ENCODE results near the gene XAF1.
"Not testable (repeated sequence)": the region's sequence is repeated elsewhere in the genome, so short reads cannot be mapped to it uniquely, and the experiment has no call there.

Gene XAF1

DNA sequence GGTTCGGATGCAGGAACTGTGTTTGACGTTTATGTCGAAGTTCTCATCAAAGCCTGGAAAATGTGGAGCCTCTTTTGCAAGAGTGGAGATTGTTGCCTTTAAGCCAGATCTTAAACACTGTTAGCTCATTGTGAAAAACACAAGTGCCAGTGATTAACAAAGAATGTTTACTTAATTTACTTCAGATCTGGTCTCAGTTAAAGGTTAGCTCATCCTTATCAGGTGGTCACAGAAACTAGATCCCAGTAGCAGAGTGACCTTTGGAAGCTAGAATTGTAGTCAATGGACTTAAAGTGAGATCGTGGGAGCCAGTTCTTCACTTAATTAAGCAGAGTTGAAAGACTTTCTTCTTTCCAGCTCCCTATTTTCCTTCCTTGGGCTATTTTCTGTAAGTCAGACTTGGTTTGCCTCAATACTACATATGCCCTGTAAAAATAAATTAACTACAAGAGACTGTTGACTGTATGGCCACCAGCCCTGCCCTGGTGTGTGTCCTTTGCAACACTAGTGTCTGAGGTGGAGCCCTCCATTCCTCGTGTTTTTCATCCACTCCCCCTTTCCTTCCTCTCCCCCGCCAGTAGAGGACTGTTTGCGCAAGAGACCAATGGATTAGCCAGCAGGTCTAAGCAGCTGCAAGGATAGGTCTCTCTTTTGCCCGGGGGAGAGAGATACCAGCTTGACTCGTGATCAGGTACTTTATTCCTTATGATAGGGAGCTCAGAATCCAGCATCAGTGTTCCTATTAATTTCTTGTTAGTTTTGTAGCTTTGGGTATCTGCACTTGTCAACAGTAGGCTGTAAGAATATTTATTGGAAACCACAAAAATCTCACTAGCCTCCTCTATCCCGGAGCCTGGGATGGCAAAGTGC is 40.4 kb downstream of the XAF1 start:
- no peak for TF ChIP-seq POU2F2 (IDR thresholded peaks at IDR 0.05; ENCODE audit: low read depth, low read length)
- no peak for TF ChIP-seq PAX5 (IDR thresholded peaks at IDR 0.05; ENCODE audit: insufficient read depth, low read length, severe bottlenecking)
- no peak for TF ChIP-seq TAF1 (IDR thresholded peaks at IDR 0.05; ENCODE audit: low read depth, low read length)
- no peak for TF ChIP-seq SPI1 (IDR thresholded peaks at IDR 0.05; ENCODE audit: low read depth, low read length)
- no peak for TF ChIP-seq POLR2AphosphoS5 (IDR thresholded peaks at IDR 0.05; ENCODE audit: low read depth, low read length)
- no peak for TF ChIP-seq POLR2A (IDR thresholded peaks at IDR 0.05; ENCODE audit: low read depth, low read length)
- DNase-seq (ENCODE audit: insufficient read length, low spot score) (no peak), FAIRE-seq (no peak)

DNA sequence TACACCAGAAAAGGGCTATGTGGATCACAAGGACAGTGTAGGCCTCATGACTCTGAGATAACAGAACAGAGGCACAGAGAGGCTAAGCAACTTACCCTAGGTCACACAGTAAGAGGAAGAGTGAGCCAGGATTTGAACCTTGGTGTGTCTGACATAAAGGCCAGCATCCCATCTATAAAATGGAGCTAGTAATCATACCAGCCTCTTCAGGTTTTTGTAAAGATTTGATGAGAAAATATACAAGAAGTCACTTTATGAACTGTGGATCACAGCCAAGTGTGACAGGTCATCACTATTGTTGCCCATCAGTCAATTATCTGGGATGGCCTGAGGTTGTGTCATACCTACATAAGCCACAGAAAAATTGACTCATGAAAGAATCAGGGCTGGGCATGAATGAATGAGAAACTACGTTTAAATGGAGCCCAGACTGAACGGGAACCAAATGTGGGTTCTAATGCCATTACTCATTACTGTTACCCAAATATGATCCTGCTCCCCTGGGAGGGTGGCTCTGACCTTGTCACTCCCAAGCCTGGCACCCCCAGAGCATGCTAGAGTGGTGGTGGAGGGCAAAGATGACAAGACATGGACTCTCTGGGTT is 41.1 kb downstream of the XAF1 start:
- DNase-seq (ENCODE audit: insufficient read length, low spot score) (no peak), FAIRE-seq (no peak)
- TF ChIP-seq TAF1 (IDR thresholded peaks at IDR 0.05; ENCODE audit: low read depth, low read length) (no peak), POLR2A (IDR thresholded peaks at IDR 0.05; ENCODE audit: low read depth, low read length) (no peak), POLR2AphosphoS5 (IDR thresholded peaks at IDR 0.05; ENCODE audit: low read depth, low read length) (no peak), POU2F2 (IDR thresholded peaks at IDR 0.05; ENCODE audit: low read depth, low read length) (no peak), PAX5 (IDR thresholded peaks at IDR 0.05; ENCODE audit: insufficient read depth, low read length, severe bottlenecking) (no peak), SPI1 (IDR thresholded peaks at IDR 0.05; ENCODE audit: low read depth, low read length) (no peak)

DNA sequence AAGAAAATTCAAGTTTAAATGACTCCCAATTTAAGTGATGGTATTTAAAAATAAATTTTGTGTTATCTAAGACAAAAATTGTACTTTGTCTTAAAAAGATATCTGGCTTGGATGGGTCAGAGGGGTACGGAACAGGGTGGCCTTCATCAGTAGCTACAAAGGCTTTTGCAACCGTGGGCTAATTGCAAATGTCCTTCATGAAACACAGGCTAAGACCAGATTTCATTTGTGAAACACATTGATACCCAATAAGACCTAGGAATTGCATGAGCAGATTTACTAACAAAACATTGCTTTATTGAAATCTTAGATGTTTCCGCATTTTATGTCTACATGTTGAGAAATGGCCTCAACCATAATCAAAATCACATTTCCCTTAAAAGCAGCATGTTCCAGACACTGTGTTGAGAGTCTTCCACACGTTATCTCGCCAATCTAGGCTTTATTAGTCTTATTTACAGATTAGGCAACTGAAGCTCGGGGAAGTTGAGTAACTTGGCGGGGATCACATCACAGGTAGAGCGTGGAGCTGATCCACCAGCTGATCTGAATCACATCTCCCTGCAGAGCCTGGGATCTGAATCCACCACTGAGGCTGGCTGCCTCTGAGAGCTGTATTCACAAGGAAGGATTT is 42.0 kb downstream of the XAF1 start:
- FAIRE-seq (no peak), DNase-seq (ENCODE audit: insufficient read length, low spot score) (no peak)
- TF ChIP-seq POLR2AphosphoS5 (IDR thresholded peaks at IDR 0.05; ENCODE audit: low read depth, low read length), result no peak
- TF ChIP-seq PAX5 (IDR thresholded peaks at IDR 0.05; ENCODE audit: insufficient read depth, low read length, severe bottlenecking), result no peak
- TF ChIP-seq TAF1 (IDR thresholded peaks at IDR 0.05; ENCODE audit: low read depth, low read length), result no peak
- TF ChIP-seq POU2F2 (IDR thresholded peaks at IDR 0.05; ENCODE audit: low read depth, low read length), result no peak

DNA sequence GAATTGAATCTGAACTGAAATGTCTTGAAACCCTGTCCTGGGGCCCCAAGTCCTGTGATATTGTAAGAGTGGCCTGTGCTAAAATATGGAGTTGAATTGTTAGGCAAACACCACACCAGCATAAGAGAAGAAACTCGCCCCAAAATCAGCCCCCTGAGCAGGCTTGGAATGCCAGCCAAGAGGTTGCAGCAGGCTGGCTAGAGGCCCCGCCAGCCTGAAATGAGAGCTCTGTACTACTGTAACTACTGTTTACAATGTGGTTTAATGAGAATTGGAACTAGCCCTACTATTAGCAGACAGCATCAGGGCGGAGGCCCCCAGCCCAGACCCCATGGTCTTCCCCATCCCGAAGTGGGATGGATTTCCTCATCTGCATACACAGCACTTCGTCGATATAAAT is 43.9 kb downstream of the XAF1 start:
- TF ChIP-seq POU2F2 (IDR thresholded peaks at IDR 0.05; ENCODE audit: low read depth, low read length) (no peak), TAF1 (IDR thresholded peaks at IDR 0.05; ENCODE audit: low read depth, low read length) (no peak), POLR2AphosphoS5 (IDR thresholded peaks at IDR 0.05; ENCODE audit: low read depth, low read length) (no peak), SPI1 (IDR thresholded peaks at IDR 0.05; ENCODE audit: low read depth, low read length) (no peak), PAX5 (IDR thresholded peaks at IDR 0.05; ENCODE audit: insufficient read depth, low read length, severe bottlenecking) (no peak), POLR2A (IDR thresholded peaks at IDR 0.05; ENCODE audit: low read depth, low read length) (no peak)
- no peak for FAIRE-seq
- DNase-seq (ENCODE audit: insufficient read length, low spot score), result no peak

DNA sequence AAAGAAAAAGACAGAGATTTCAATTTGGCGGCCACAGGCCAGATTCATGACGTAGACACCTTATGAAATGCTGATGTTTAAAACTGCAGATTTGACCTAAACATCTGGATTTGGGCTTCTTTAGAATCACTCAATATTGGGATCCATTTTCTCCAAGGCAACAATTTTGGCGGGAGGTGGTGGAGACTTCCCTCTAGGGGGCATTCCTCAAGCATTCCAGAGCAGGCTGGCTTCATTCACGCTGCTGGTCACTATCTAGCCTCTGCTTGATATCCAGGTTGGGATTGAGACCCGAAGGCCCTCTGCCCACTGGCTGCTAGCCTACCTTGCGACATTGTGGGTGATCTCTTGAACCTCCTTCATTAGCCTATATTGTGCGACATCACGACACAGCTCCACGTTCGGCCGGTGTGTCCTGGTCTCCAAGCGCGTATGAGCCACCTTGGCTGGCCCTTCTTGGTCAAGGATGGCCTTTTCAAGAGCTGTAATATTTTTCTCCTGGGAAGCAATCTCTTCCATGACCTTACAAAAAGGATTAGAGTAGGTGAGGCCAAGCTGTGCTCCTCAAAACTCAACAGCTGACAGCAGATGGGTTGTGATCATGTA is 44.7 kb downstream of the XAF1 start:
- FAIRE-seq, result no peak
- no peak for TF ChIP-seq TAF1 (IDR thresholded peaks at IDR 0.05; ENCODE audit: low read depth, low read length)
- TF ChIP-seq POLR2A (IDR thresholded peaks at IDR 0.05; ENCODE audit: low read depth, low read length), result no peak
- TF ChIP-seq PAX5 (IDR thresholded peaks at IDR 0.05; ENCODE audit: insufficient read depth, low read length, severe bottlenecking), result no peak
- no peak for TF ChIP-seq POU2F2 (IDR thresholded peaks at IDR 0.05; ENCODE audit: low read depth, low read length)
- no peak for TF ChIP-seq SPI1 (IDR thresholded peaks at IDR 0.05; ENCODE audit: low read depth, low read length)
- no peak for TF ChIP-seq POLR2AphosphoS5 (IDR thresholded peaks at IDR 0.05; ENCODE audit: low read depth, low read length)
- no peak for DNase-seq (ENCODE audit: insufficient read length, low spot score)

DNA sequence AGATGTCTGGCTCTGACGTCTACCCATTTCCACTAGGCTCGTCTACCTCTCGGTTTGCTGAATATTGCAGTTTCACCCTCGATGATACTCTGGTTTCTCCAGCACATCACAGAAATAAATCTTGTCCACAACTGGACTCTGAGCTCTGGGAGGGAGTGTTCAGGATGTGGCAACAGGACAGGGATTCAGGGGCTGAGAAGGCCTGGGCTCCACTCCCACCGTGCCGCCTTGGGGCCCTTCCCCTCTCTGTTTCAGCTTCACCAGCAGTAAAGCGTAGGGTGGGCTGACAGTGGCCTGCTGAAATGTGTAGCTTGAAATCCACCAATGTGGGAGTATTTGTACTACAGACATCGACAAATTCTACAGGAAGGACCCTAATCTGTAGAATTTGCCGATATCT is 55.7 kb downstream of the XAF1 start:
- no peak for FAIRE-seq
- no peak for DNase-seq (ENCODE audit: insufficient read length, low spot score)
- no peak for TF ChIP-seq PAX5 (IDR thresholded peaks at IDR 0.05; ENCODE audit: insufficient read depth, low read length, severe bottlenecking)
- TF ChIP-seq SPI1 (IDR thresholded peaks at IDR 0.05; ENCODE audit: low read depth, low read length), result no peak
- no peak for TF ChIP-seq POLR2AphosphoS5 (IDR thresholded peaks at IDR 0.05; ENCODE audit: low read depth, low read length)
- no peak for TF ChIP-seq POLR2A (IDR thresholded peaks at IDR 0.05; ENCODE audit: low read depth, low read length)
- TF ChIP-seq POU2F2 (IDR thresholded peaks at IDR 0.05; ENCODE audit: low read depth, low read length), result no peak
- TF ChIP-seq TAF1 (IDR thresholded peaks at IDR 0.05; ENCODE audit: low read depth, low read length), result no peak

DNA sequence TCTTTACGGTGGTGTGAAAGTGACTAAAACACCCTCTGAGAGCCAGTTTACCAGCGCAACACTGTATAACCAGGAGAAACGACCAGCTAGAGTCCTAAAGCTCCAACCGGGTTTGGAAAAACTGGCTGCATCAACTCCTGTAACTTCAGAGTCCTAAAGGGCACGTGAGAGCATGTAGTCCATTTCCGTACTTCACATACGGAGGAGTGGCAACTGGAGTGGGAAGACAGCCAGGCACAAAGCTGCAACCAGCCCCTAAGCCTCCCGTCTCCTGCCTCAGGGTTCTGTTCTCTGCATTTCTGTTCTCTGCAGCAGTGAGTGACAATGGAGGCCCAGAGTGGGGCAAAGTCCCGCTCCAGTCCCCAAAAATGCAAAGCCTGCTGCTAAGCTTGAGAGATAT is 56.4 kb downstream of the XAF1 start:
- no peak for TF ChIP-seq POLR2A (IDR thresholded peaks at IDR 0.05; ENCODE audit: low read depth, low read length)
- no peak for TF ChIP-seq POU2F2 (IDR thresholded peaks at IDR 0.05; ENCODE audit: low read depth, low read length)
- no peak for TF ChIP-seq PAX5 (IDR thresholded peaks at IDR 0.05; ENCODE audit: insufficient read depth, low read length, severe bottlenecking)
- no peak for FAIRE-seq
- no peak for DNase-seq (ENCODE audit: insufficient read length, low spot score)

DNA sequence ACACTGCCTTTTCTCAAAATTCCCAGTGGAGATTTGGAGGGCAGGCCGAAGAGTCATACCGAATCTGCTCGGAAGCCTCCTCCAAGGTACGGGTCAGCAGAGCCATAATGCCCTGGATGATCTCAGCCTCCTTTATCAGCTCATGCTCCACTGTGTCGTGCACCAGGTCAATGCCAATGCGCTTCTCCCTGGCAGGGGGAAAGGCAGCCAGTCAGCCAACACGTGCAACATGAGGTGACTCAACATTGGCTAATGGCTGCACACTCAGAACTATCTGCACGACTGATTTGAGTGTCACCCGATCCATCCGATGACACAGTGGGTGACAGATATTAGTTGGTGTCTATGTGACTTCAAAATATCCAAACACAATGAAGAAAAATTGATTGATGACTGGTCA is 59.9 kb downstream of the XAF1 start:
- peak; percentile 38 for FAIRE-seq
- TF ChIP-seq SPI1 (IDR thresholded peaks at IDR 0.05; ENCODE audit: low read depth, low read length) (no peak), POLR2A (IDR thresholded peaks at IDR 0.05; ENCODE audit: low read depth, low read length) (no peak)
- DNase-seq (ENCODE audit: insufficient read length, low spot score), result no peak

DNA sequence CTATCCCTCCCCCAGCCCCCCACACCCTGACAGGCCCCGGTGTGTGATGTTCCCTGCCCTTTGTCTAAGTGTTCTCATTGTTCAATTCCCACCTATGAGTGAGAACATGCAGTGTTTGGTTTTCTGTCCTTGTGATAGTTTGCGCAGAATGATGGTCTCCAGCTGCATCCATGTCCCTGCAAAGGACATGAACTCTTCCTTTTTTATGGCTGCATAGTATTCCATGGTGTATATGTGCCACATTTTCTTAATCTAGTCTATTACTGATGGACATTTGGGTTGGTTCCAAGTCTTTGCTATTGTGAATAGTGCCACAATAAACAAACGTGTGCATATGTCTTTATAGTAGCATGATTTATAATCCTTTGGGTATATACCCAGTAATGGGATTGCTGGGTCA is 60.5 kb downstream of the XAF1 start:
- DNase-seq (ENCODE audit: insufficient read length, low spot score); FAIRE-seq: not testable (repeated sequence)

DNA sequence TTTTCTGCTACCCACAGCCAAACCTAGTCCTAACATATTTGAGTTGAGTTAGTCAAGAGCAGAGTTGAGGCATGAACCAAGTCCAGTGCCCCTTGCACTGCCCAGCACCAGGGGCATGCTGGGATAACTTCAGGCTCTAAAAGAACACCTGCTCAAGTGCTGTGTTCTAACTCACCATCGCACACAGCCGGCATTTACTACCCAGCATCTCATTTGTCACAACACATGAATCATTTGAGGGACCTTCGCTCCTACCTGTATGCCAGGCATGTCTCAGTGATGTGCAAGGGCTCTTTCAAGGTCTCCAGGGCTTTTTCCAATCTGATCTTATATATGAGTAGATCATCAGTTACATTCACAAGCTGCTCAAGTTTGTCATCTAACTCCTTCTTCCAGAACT is 63.1 kb downstream of the XAF1 start:
- FAIRE-seq (no peak), DNase-seq (ENCODE audit: insufficient read length, low spot score) (no peak)
- TF ChIP-seq SPI1 (IDR thresholded peaks at IDR 0.05; ENCODE audit: low read depth, low read length), result no peak
- no peak for TF ChIP-seq POLR2A (IDR thresholded peaks at IDR 0.05; ENCODE audit: low read depth, low read length)
- no peak for TF ChIP-seq PAX5 (IDR thresholded peaks at IDR 0.05; ENCODE audit: insufficient read depth, low read length, severe bottlenecking)
- TF ChIP-seq POLR2AphosphoS5 (IDR thresholded peaks at IDR 0.05; ENCODE audit: low read depth, low read length), result no peak
- TF ChIP-seq TAF1 (IDR thresholded peaks at IDR 0.05; ENCODE audit: low read depth, low read length), result no peak
- no peak for TF ChIP-seq POU2F2 (IDR thresholded peaks at IDR 0.05; ENCODE audit: low read depth, low read length)

All from GM12891 (cell line).